GM19467 (cell line): ENCODE results near the gene PI16.

ENCODE experiments used
- ATAC-seq: cut with Tn5 transposase; IDR thresholded peaks from one replicate; pipeline ENCODE4 v1.9.1; 2021; ENCODE audit warnings: mild to moderate bottlenecking, moderate library complexity; ENCODE audit not compliant: unreplicated experiment

The PI16 gene

GRCh38 chr6:36955671-36956445 is 1.3 kb downstream of the PI16 start:
- no peak for ATAC-seq

- no peak for ATAC-seq
Observed at GRCh38 chr6:36956446-36956820, 1.9 kb downstream of the PI16 start.

- no peak for ATAC-seq
Observed at GRCh38 chr6:36957773-36958271, 3.3 kb downstream of the PI16 start.

GRCh38 chr6:36958775-36959554 is 4.4 kb downstream of the PI16 start:
- ATAC-seq, result no peak

GRCh38 chr6:36959555-36960250 is 5.2 kb downstream of the PI16 start:
- no peak for ATAC-seq

- ATAC-seq, result no peak
Observed at GRCh38 chr6:36961441-36962435, 7.2 kb downstream of the PI16 start.

GRCh38 chr6:36962874-36963273 is 8.3 kb downstream of the PI16 start:
- no peak for ATAC-seq

- ATAC-seq, result no peak
Observed at GRCh38 chr6:36963451-36964290, 9.1 kb downstream of the PI16 start.

- ATAC-seq, result no peak
Observed at GRCh38 chr6:36964349-36964748, 9.8 kb downstream of the PI16 start.

GRCh38 chr6:36964908-36965307 is 10.4 kb downstream of the PI16 start:
- ATAC-seq, result no peak

GRCh38 chr6:36967301-36967700 is 12.8 kb downstream of the PI16 start:
- no peak for ATAC-seq

- ATAC-seq, result no peak
Observed at GRCh38 chr6:36967757-36968156, 13.2 kb downstream of the PI16 start.

GRCh38 chr6:36968266-36968977 is 13.9 kb downstream of the PI16 start:
- ATAC-seq, result no peak

- ATAC-seq, result no peak
Observed at GRCh38 chr6:36969240-36969691, 14.7 kb downstream of the PI16 start.

GRCh38 chr6:36969988-36970891 is 15.7 kb downstream of the PI16 start:
- no peak for ATAC-seq

GRCh38 chr6:36970892-36971842 is 16.6 kb downstream of the PI16 start:
- ATAC-seq, result no peak
